Upper lobe of left lung (tissue), 6 donors: ENCODE measurements around the gene UBE2M. TPM values are rescaled to one million over a fixed set of nuclear protein-coding genes. Genes with fewer than 3 reads are reported as not detected.

Source experiments
- ATAC-seq, 2 donors: fragments of 200-7000 bp; cut with Tn5 transposase; one replicate each; pipeline ENCODE4 v1.9.1; 2022; ENCODE audit warnings: mild to moderate bottlenecking in 2 of 2, moderate library complexity in 2 of 2; ENCODE audit not compliant: low FRiP score in 2 of 2
- DNase-seq, 2 donors: peaks; one replicate each; pipeline ENCODE4 v3.0.0-alpha.2; 2019 to 2020
- H3K27ac ChIP-seq, 4 donors: fragments of 200-600 bp; sonication (generic); one replicate each; pipeline ENCODE4 v1.5.1; 2016 to 2019
- H3K27me3 ChIP-seq, 4 donors: fragments of 200-600 bp; sonication (generic); one replicate each; pipeline ENCODE4 v1.5.1; 2017 to 2019
- H3K36me3 ChIP-seq, 4 donors: fragments of 200-600 bp; sonication (generic); one replicate each; pipeline ENCODE4 v1.5.1; 2016 to 2019
- H3K4me1 ChIP-seq, 4 donors: fragments of 200-600 bp; sonication (generic); one replicate each; pipeline ENCODE4 v1.5.1; 2018 to 2019
- H3K4me3 ChIP-seq, 4 donors: fragments of 200-600 bp; sonication (generic); one replicate each; pipeline ENCODE4 v1.5.1; 2017 to 2019; ENCODE audit warnings: mild to moderate bottlenecking in 2 of 4, moderate library complexity in 1 of 4
- H3K9me3 ChIP-seq, 4 donors: fragments of 200-600 bp; sonication (generic); one replicate each; pipeline ENCODE4 v1.5.1; 2018 to 2019
- EP300 ChIP-seq, 4 donors: sonication (generic); formaldehyde crosslinking; IDR thresholded peaks; one replicate each; pipeline ENCODE4 v1.5.1; 2017; ENCODE audit warnings: antibody characterized with exemption in 4 of 4, control low read depth in 2 of 4
- POLR2A ChIP-seq, 4 donors: fragments of 450-650 bp; IDR thresholded peaks; one replicate each; pipeline ENCODE4 v1.5.1; 2016 to 2017; ENCODE audit warnings: antibody characterized with exemption in 4 of 4, mild to moderate bottlenecking in 2 of 4
- POLR2AphosphoS5 ChIP-seq, 2 donors: sonication (generic); formaldehyde crosslinking; IDR thresholded peaks; one replicate each; pipeline ENCODE4 v1.5.1; 2017; ENCODE audit warnings: antibody characterized with exemption in 2 of 2
- WGBS, 2 donors: methylation state at CpG; one replicate each; pipeline ENCODE4 v1.1.5; 2017 to 2018; 5-methylcytosine and 5-hydroxymethylcytosine counted together
- total RNA-seq, 6 donors: library from RNA; depleted of rRNA in 4 of 6; stranded (reverse); fragments of >200 nt in 4 of 6; gene quantifications; one replicate each; pipeline versions ENCODE4 v1.1.0 to v1.2.1, GENCODE V29; 2016 to 2021
- TF ChIP-seq, protein P1 (sequence below), 6 experiments: fragments of 450-650 bp in 4 of 6; fragments of 200-600 bp in 2 of 6; sonication (generic) in 2 of 6; IDR thresholded peaks; one replicate each; pipeline ENCODE4 v1.5.1; 2016 to 2019; ENCODE audit warnings: antibody characterized with exemption in 6 of 6
- donor health status: DM: no; HTN: no; CAD: no; lungs with moderate emphysema.
- donor health status: DM: no; HTN: yes; CAD: no; lungs with severe emphysema.

Gene UBE2M
- total RNA-seq, 6 donors from 2014 or later = 33.0 to 53.9 (median 41.6) TPM

DNA sequence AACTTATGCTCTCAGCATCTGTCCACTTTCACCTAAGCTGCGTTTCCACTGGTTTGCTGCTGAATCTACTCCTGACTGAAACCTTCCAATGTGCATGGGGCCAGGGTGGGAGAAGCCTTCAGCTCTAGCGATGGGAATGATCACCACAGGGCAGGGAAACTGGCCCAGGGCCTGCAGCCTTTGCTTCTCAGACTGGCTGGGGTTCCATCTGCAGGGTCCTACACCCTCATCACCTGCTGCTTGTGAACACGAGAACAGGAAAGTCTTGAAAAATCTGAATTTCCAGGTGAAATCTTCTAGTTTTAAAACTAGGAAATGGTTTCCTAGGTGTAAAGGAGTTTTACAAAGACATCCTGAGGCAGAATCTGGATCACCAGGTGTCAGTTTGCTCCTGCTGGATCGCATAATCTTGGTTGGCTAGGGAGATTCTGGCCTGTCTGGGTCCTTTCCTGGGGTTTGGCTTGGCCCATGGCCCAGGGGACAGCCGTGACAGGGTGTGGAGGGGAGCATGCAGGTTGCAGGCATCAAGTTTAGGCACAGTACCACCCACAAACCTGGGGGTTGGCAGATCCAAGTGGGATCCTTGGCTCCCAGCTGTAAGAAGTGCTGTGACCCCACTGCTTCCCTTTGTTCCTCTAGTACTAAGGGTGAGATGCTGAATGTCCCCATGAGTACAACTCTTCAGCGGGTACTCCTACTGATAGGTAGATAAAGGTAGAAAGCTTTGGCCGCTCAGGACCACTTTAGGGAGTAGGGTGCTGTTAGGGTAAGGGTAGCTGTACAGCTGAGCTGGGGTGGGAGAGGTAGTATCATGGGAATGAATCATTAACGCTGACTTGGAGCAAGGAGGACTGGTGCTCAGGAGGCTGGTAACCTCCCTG, 1.8 kb upstream of the UBE2M start:
- WGBS, 2 donors = 85 to 87% methylated on average over 8 of the region's 8 CpGs
- no peak for ATAC-seq
- Histone ChIP-seq H3K9me3 (no peaks in the 10 kb centered on the region), H3K27me3 (peaks cover 0 to 10% (median 0%) of the 10 kb centered on the region in 4 donors), H3K27ac (peak overlapping the region; percentile 98 to 100 (median 98)), H3K4me1 (peaks cover 51 to 66% (median 54%) of the 10 kb centered on the region in 4 donors), H3K36me3 (peaks cover 9 to 16% (median 14%) of the 10 kb centered on the region in 4 donors), H3K4me3 (peak overlapping the region; percentile 18 to 96 (median 77))
- DNase-seq = no peak
- TF ChIP-seq, protein P1, sequence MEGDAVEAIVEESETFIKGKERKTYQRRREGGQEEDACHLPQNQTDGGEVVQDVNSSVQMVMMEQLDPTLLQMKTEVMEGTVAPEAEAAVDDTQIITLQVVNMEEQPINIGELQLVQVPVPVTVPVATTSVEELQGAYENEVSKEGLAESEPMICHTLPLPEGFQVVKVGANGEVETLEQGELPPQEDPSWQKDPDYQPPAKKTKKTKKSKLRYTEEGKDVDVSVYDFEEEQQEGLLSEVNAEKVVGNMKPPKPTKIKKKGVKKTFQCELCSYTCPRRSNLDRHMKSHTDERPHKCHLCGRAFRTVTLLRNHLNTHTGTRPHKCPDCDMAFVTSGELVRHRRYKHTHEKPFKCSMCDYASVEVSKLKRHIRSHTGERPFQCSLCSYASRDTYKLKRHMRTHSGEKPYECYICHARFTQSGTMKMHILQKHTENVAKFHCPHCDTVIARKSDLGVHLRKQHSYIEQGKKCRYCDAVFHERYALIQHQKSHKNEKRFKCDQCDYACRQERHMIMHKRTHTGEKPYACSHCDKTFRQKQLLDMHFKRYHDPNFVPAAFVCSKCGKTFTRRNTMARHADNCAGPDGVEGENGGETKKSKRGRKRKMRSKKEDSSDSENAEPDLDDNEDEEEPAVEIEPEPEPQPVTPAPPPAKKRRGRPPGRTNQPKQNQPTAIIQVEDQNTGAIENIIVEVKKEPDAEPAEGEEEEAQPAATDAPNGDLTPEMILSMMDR (IDR thresholded peaks at IDR 0.05) = no peak
- TF ChIP-seq POLR2A (IDR thresholded peaks at IDR 0.05) = peak in 1 of 4 donors; percentile 29

DNA sequence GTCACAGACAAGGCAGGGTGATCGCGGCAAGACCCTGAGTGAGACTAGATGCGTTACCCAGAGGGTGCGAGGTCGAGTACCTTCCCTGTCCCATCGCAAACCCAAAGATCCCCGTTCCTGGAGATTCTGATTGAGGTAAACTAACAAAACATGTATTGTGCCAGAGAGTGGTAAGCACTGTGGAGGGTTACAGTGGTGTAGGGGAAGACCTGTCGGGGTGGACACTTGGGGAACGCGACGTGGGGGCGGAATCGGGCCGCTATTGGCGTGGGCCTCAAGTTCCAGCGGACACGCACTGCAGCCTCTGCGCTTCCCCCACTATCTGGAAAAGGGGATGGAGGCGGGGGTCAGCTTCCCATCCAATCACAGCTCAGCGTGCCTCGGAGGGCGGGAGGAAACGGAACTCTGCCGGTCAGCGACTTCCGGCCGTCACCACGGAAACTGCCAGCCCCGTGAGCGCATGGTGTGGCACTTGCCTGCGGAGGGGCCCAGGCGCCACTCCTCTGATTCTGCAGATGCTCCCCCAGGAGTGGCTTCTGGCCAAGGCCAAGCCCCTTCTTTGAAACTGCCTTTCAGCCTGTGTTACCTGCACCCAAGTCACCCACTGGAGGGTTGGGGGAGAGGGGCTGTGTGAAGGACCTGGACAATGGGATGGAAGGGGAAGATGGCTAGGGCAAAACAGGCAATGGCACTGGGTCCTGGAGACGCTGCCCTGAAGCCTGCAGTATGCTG, 1.0 kb upstream of the UBE2M start:
- peaks cover 9 to 16% (median 14%) of the 10 kb centered on the region in 4 donors for H3K36me3 ChIP-seq
- WGBS, 2 donors = 1 to 2% methylated on average over 30 to 31 of the region's 33 CpGs
- ATAC-seq = peak; percentile 82 to 87

GRCh38 chr19:58558623-58559274, 338 bp upstream of the UBE2M start:
- Histone ChIP-seq H3K27ac (peak overlapping the region; percentile 98 to 100 (median 98)), H3K27me3 (peaks cover 0 to 10% (median 0%) of the 10 kb centered on the region in 4 donors), H3K9me3 (no peaks in the 10 kb centered on the region), H3K4me3 (peak overlapping the region; percentile 71 to 96 (median 85)), H3K36me3 (peaks cover 9 to 16% (median 14%) of the 10 kb centered on the region in 4 donors), H3K4me1 (peaks cover 58 to 74% (median 63%) of the 10 kb centered on the region in 4 donors)
- peak; percentile 97 to 100 for DNase-seq
- peak in 3 of 4 donors; percentile 54 to 85 (median 56) for TF ChIP-seq POLR2A (IDR thresholded peaks at IDR 0.05)
- peak; percentile 54 to 67 for TF ChIP-seq POLR2AphosphoS5 (IDR thresholded peaks at IDR 0.05)
- TF ChIP-seq, protein P1 (IDR thresholded peaks at IDR 0.05) = no peak
- TF ChIP-seq EP300 (IDR thresholded peaks at IDR 0.05) = no peak
- 1% methylated on average over 39 of the region's 76 CpGs; no CpG with 5 or more reads in 1 of the 2 donors for WGBS, 2 donors
- ATAC-seq = peak; percentile 91

More for the DNA sequence above, 1.0 kb upstream of the UBE2M start:
- Histone ChIP-seq H3K27me3 (peaks cover 0 to 10% (median 0%) of the 10 kb centered on the region in 4 donors), H3K4me1 (peaks cover 51 to 69% (median 57%) of the 10 kb centered on the region in 4 donors), H3K4me3 (peak overlapping the region; percentile 71 to 96 (median 85)), H3K9me3 (no peaks in the 10 kb centered on the region), H3K27ac (peak overlapping the region; percentile 98 to 100 (median 98))
- DNase-seq = peak; percentile 91 to 92
- TF ChIP-seq POLR2A (IDR thresholded peaks at IDR 0.05) (peak; percentile 9 to 86 (median 50)), EP300 (IDR thresholded peaks at IDR 0.05) (no peak), POLR2AphosphoS5 (IDR thresholded peaks at IDR 0.05) (peak; percentile 74 to 85)
- TF ChIP-seq, protein P1 (IDR thresholded peaks at IDR 0.05) = peak in 1 of 6 experiments; percentile 5

DNA sequence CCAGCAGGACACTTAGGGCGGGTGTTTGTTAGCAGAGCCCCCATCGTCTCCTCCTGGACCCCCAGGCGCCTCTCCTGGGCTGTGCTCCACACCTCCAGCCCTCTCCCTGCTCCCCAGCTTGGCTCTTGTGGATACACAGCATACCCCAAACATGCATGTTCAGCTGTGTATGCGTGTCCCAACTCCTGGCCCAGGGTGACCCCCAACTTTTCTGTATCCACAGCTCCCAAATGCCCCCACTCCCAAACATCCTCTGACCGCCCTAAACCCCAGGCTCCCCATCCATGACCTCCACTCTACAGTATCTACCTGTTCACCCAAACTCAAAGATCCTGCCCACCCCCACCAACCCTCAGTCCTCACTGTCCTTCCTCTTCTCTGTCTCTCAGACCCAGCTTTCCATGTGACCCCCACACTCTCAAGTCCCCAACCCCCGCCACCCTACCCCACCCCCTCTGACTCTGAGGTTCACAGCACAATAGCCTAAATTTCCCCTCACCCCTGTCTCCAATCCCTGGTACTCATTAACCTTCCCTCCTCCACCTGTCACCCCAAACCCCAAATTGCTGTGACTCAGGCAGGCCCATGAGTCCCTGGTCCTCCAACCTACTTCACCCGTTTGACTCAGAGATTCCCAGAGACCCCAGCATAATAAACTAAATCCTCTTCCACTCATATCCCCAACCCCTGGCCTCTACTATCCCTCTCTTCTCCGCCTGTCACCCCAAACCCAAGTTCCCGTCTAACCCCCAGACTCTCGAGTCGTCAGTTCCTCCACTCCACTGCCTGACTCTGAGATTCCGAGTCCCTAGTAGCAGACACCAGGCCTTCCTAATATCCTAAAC, 968 bp downstream of the UBE2M start:
- Histone ChIP-seq H3K36me3 (peaks cover 9 to 30% (median 22%) of the 10 kb centered on the region in 4 donors), H3K9me3 (no peaks in the 10 kb centered on the region), H3K27ac (peak overlapping the region; percentile 98 to 100 (median 98)), H3K4me3 (peak overlapping the region; percentile 71 to 96 (median 86)), H3K27me3 (peaks cover 0 to 3% (median 0%) of the 10 kb centered on the region in 4 donors), H3K4me1 (peaks cover 52 to 70% (median 57%) of the 10 kb centered on the region in 4 donors)
- ATAC-seq (no peak), DNase-seq (no peak)
- no peak for TF ChIP-seq POLR2A (IDR thresholded peaks at IDR 0.05)
- TF ChIP-seq, protein P1 (IDR thresholded peaks at IDR 0.05) = no peak
- TF ChIP-seq POLR2AphosphoS5 (IDR thresholded peaks at IDR 0.05) = no peak
- TF ChIP-seq EP300 (IDR thresholded peaks at IDR 0.05) = no peak
- 30 to 35% methylated on average over 12 of the region's 12 CpGs for WGBS, 2 donors
